HepG2 (cell line): ENCODE data around the gene TMC8. TPM values are rescaled to one million over a fixed set of nuclear protein-coding genes. Genes with fewer than 3 reads are reported as not detected.

Experiments
- ATAC-seq: fragments of 200-7000 bp; cut with Tn5 transposase; 3 replicates; pipeline ENCODE4 v1.9.1; 2020; ENCODE audit warnings: mild to moderate bottlenecking, moderate library complexity
- BruUV-seq: library from RNA; stranded (reverse); fragments of 400-500 nt; replicated peaks from 2 replicates; lab custom pipeline; 2021; lab: Mats Ljungman, UMichigan
- CTCF ChIA-PET: fragments of 300-600 bp; formaldehyde crosslinking; extraction: SDS; loops from one replicate; lab custom pipeline; 2021; ENCODE audit warnings: low total read pairs, inconsistent platforms, low intra/inter-chr PET ratio; lab: Yijun Ruan, JAX
- POLR2A ChIA-PET: fragments of 350-600 bp; sonication (Branson Sonifier 250); formaldehyde crosslinking; loops from one replicate; lab custom pipeline; 2020; ENCODE audit warnings: antibody characterized with exemption, inconsistent platforms; lab: Yijun Ruan, JAX
- DNase-seq: peaks from one replicate; pipeline ENCODE4 v3.0.0-alpha.2; 2015; ENCODE audit warnings: low spot score
- FAIRE-seq: peaks from 3 replicates; lab custom pipeline; 2011; peaks lifted over from hg19 to GRCh38; lab: Jason Lieb, UNC
- H2AFZ ChIP-seq: one replicate; pipeline ENCODE4 v1.6.1; 2011; ENCODE audit warnings: low read length, inconsistent platforms
- H3K27ac ChIP-seq: fragments of 300-600 bp; 3 replicates; pipeline ENCODE4 v1.8.0; 2011; ENCODE audit warnings: mixed run types, mild to moderate bottlenecking, mixed read lengths, low read length, inconsistent platforms; ENCODE audit not compliant: insufficient read depth; ENCODE audit errors: extremely low read length
- H3K27me3 ChIP-seq, 2 experiments: fragments of 200-600 bp in 1 of 2; 2 replicates in 1 of 2; 3 replicates in 1 of 2; pipeline versions ENCODE4 v1.6.0 to v1.8.0; 2011; ENCODE audit warnings: low read length in 2 of 2, mild to moderate bottlenecking in 2 of 2, moderate library complexity in 2 of 2, inconsistent platforms in 1 of 2; ENCODE audit not compliant: insufficient read depth in 2 of 2, control insufficient read depth in 1 of 2
- H3K36me3 ChIP-seq, 2 experiments: fragments of 200-600 bp in 1 of 2; replicated peaks in 1 of 2; 2 replicates in 1 of 2; 3 replicates in 1 of 2; pipeline versions ENCODE4 v1.5.1 to v1.8.0; 2011; ENCODE audit warnings: low read length in 2 of 2, inconsistent platforms in 1 of 2; ENCODE audit not compliant: insufficient read depth in 2 of 2, control insufficient read depth in 1 of 2
- H3K4me1 ChIP-seq: 2 replicates; pipeline ENCODE4 v1.5.1; 2012; ENCODE audit warnings: low read length, inconsistent platforms; ENCODE audit not compliant: insufficient read depth
- H3K4me2 ChIP-seq: 2 replicates; pipeline ENCODE4 v1.6.0; 2011; ENCODE audit warnings: low read depth, low read length, inconsistent platforms
- H3K4me3 ChIP-seq, 3 experiments: fragments of 200-600 bp in 1 of 3; sonication (generic), shearing (Covaris generic) in 1 of 3; replicated peaks in 1 of 3; 2 replicates each; pipeline ENCODE4 v1.5.1; 2011 to 2016; ENCODE audit warnings: low read length in 3 of 3, inconsistent platforms in 2 of 3, low read depth in 2 of 3, mild to moderate bottlenecking in 2 of 3, control low read depth in 1 of 3, mixed read lengths in 1 of 3; ENCODE audit not compliant: insufficient read depth in 1 of 3
- H3K79me2 ChIP-seq: one replicate; pipeline ENCODE4 v1.6.1; 2011; ENCODE audit warnings: low read length, inconsistent platforms; ENCODE audit not compliant: insufficient read depth
- H3K9ac ChIP-seq: 2 replicates; pipeline ENCODE4 v1.6.0; 2011; ENCODE audit warnings: mild to moderate bottlenecking, low read depth, low read length, inconsistent platforms; ENCODE audit not compliant: insufficient read depth
- H3K9me3 ChIP-seq: 2 replicates; pipeline ENCODE4 v1.5.1; 2012; ENCODE audit warnings: mild to moderate bottlenecking, low read length
- H4K20me1 ChIP-seq: 2 replicates; pipeline ENCODE4 v1.6.0; 2011; ENCODE audit warnings: inconsistent platforms, mild to moderate bottlenecking, low read length, moderate library complexity; ENCODE audit not compliant: insufficient read depth
- ARID4A ChIP-seq: sonication (generic); formaldehyde crosslinking; IDR thresholded peaks from 2 replicates; pipeline ENCODE4 v1.5.0; 2020; ENCODE audit warnings: mild to moderate bottlenecking, missing genetic modification reagents, borderline replicate concordance
- KAT7 ChIP-seq: IDR thresholded peaks from 2 replicates; pipeline ENCODE4 v1.6.1; 2018; ENCODE audit warnings: borderline replicate concordance, missing compliant biosample characterization
- NR2F1 ChIP-seq, 2 experiments: fragments of 450-650 bp in 1 of 2; formaldehyde crosslinking in 1 of 2; IDR thresholded peaks; 2 replicates each; pipeline versions ENCODE4 v1.5.0 to v1.6.1; 2016 to 2020; ENCODE audit warnings: mild to moderate bottlenecking in 1 of 2, missing compliant biosample characterization in 1 of 2, missing genetic modification reagents in 1 of 2, moderate library complexity in 1 of 2
- ZHX2 ChIP-seq, 2 experiments: sonication (generic) in 1 of 2; formaldehyde crosslinking in 1 of 2; IDR thresholded peaks; 2 replicates each; pipeline versions ENCODE4 v1.6.1 to v1.9.0; 2014 to 2022; ENCODE audit warnings: antibody characterized with exemption in 1 of 2, borderline replicate concordance in 1 of 2, inconsistent platforms in 1 of 2, low read depth in 1 of 2, missing genetic modification reagents in 1 of 2
- ZNF609 ChIP-seq: sonication (generic); formaldehyde crosslinking; IDR thresholded peaks from 2 replicates; pipeline ENCODE4 v1.4.0; 2020; ENCODE audit warnings: mild to moderate bottlenecking, missing genetic modification reagents, borderline replicate concordance
- ZNF790 ChIP-seq: sonication (generic); formaldehyde crosslinking; IDR thresholded peaks from 2 replicates; pipeline ENCODE4 v1.8.0; 2022; ENCODE audit warnings: missing genetic modification reagents, mild to moderate bottlenecking, borderline replicate concordance
- WGBS: methylation state at CpG from one replicate; pipeline ENCODE4 v1.1.6; 2017; ENCODE audit warnings: low lambda C conversion rate; 5-methylcytosine and 5-hydroxymethylcytosine counted together
- in situ Hi-C: cut with HindIII; loops from 2 replicates; pipeline ENCODE4 v1.10.0; 2017; ENCODE audit warnings: low pct_unique_long_range_greater_than_20kb; ENCODE audit not compliant: extremely low pct_ligation_motif_present
- intact Hi-C: fragments of 100-400 bp; cut with micrococcal nuclease; formaldehyde crosslinking; loops from one replicate; pipeline ENCODE4 v1.10.0; 2022; ENCODE audit not compliant: unreplicated experiment
- polyA plus RNA-seq, 8 experiments: library from polyadenylated mRNA; depleted of rRNA in 3 of 8; stranded (reverse) in 7 of 8; unstranded in 1 of 8; fragments of >200 nt; fragmentation: Illumina TruSeq in 4 of 8; extraction: Trizol in 4 of 8; gene quantifications; 2 replicates each; pipeline versions ENCODE4 v1.2.1 to v1.2.3, GENCODE V29; 2011 to 2016; ENCODE audit warnings: low read depth in 4 of 8, missing spikeins in 1 of 8, mixed read lengths in 1 of 8; ENCODE audit not compliant: insufficient read depth in 1 of 8
- total RNA-seq, 5 experiments: library from RNA; depleted of rRNA; stranded (reverse); fragments of >200 nt; fragmentation: Illumina TruSeq; extraction: Trizol; gene quantifications; 2 replicates each; pipeline ENCODE4 v1.2.3, GENCODE V29; 2016; ENCODE audit warnings: low read depth in 1 of 5

Gene TMC8
- total and polyA plus RNA-seq, 2 of the 13 experiments (the other 11 are each of a cell fraction or from before 2014, with no cell fraction given) = 0.53 to 7.8 TPM

- Histone ChIP-seq H3K79me2 (peaks cover 6% of the 10 kb centered on the region), H4K20me1 (no peaks in the 10 kb centered on the region), H3K36me3 (no peaks in the 10 kb centered on the region), H3K27ac (no peak overlapping the region), H3K4me3 (peak overlapping the region; percentile 13 to 51 (median 44); a peak in 4 of 6 replicates), H3K27me3 (no peaks in the 10 kb centered on the region), H3K4me2 (peak overlapping the region; percentile 60), H3K9me3 (no peaks in the 10 kb centered on the region), H3K9ac (no peak overlapping the region), H2AFZ (no peak overlapping the region), H3K4me1 (peaks cover 77% of the 10 kb centered on the region)
- WGBS = 21% methylated on average over 17 of the region's 38 CpGs
- no TSS peak for BruUV-seq
- in situ Hi-C loops (no loop called here), intact Hi-C loops (no loop called here)
- no peak for DNase-seq
- ChIA-PET POLR2A (no interaction called here), CTCF (no interaction called here)
- FAIRE-seq = no peak
- ATAC-seq = no peak
- TF ChIP-seq KAT7 (CRISPR knock-in tag) = 0 out of 2 replicates have a peak, but pooled peaks have one; percentile 37
- no peak for TF ChIP-seq ZNF609 (CRISPR knock-in tag)
- TF ChIP-seq NR2F1 (CRISPR knock-in tag; IDR thresholded peaks at IDR 0.05) = 0 out of 4 replicates have a peak, but pooled peaks of 1 of the 2 experiments have one; percentile 13
- peak; percentile 36 for TF ChIP-seq ARID4A
- 0 out of 2 replicates have a peak, but pooled peaks have one; percentile 3 for TF ChIP-seq ZNF790
- TF ChIP-seq ZHX2 (IDR thresholded peaks at IDR 0.05; ENCODE audit: low read depth) = no peak
- TF ChIP-seq ZHX2 (CRISPR knock-in tag; IDR thresholded peaks at IDR 0.05; ENCODE audit: borderline replicate concordance) = no peak
Measured at GRCh38 chr17:78132084-78132676, 1.6 kb downstream of the TMC8 start.
